ENCODE results near the gene GRM2.

GRCh38 chr3:51735950-51736349 is 29.1 kb downstream of the GRM2 start:
- TF ChIP-seq POLR2A (IDR thresholded peaks at IDR 0.05) (no peak), CTCF (IDR thresholded peaks at IDR 0.05) (no peak)

All from lower leg skin (tissue), 3 donors.